Lung (tissue), 12 donors: ENCODE measurements around the gene SSH2. TPM values are rescaled to one million over a fixed set of nuclear protein-coding genes. Genes with fewer than 3 reads are reported as not detected.

Experiments
- ATAC-seq: fragments of 200-7000 bp; cut with Tn5 transposase; one replicate; pipeline ENCODE4 v1.9.1; 2020; ENCODE audit warnings: moderate number of reproducible peaks; ENCODE audit not compliant: insufficient read depth, low FRiP score
- DNase-seq, 3 donors: peaks; one replicate each; pipeline ENCODE4 v3.0.0-alpha.2; 2013 to 2017
- H3K27ac ChIP-seq, 2 donors: one replicate each; pipeline ENCODE4 v1.5.1; 2013; ENCODE audit warnings: mild to moderate bottlenecking in 2 of 2, moderate library complexity in 2 of 2, control low read depth in 1 of 2, inconsistent platforms in 1 of 2, low read depth in 1 of 2, low read length in 1 of 2
- H3K27me3 ChIP-seq, 3 donors: one replicate each; pipeline ENCODE4 v1.5.1; 2013; ENCODE audit warnings: low read length in 2 of 3; ENCODE audit not compliant: control insufficient read depth in 3 of 3, insufficient read depth in 3 of 3
- H3K36me3 ChIP-seq, 4 donors: one replicate each; pipeline ENCODE4 v1.5.1; 2013; ENCODE audit warnings: low read length in 4 of 4, mild to moderate bottlenecking in 1 of 4, moderate library complexity in 1 of 4; ENCODE audit not compliant: control insufficient read depth in 4 of 4, insufficient read depth in 4 of 4
- H3K4me1 ChIP-seq, 5 donors: one replicate each; pipeline ENCODE4 v1.5.1; 2013; ENCODE audit warnings: low read length in 5 of 5, mild to moderate bottlenecking in 2 of 5, moderate library complexity in 1 of 5; ENCODE audit not compliant: control insufficient read depth in 5 of 5, insufficient read depth in 5 of 5
- H3K4me3 ChIP-seq: one replicate; pipeline ENCODE4 v1.5.1; 2013; ENCODE audit warnings: mild to moderate bottlenecking, control low read depth, moderate library complexity
- H3K9ac ChIP-seq, 2 donors: one replicate each; pipeline ENCODE4 v1.5.1; 2013; ENCODE audit warnings: low read length in 2 of 2, control low read depth in 1 of 2; ENCODE audit not compliant: insufficient read depth in 1 of 2
- H3K9me3 ChIP-seq, 4 donors: one replicate each; pipeline ENCODE4 v1.5.1; 2013; ENCODE audit warnings: low read length in 3 of 4, mild to moderate bottlenecking in 1 of 4, moderate library complexity in 1 of 4; ENCODE audit not compliant: control insufficient read depth in 4 of 4, insufficient read depth in 3 of 4
- WGBS, 2 donors: extraction: QIAGEN DNeasy Blood & Tissue Kit; methylation state at CpG; one replicate each; pipeline ENCODE4 v1.1.7; 2013; 5-methylcytosine and 5-hydroxymethylcytosine counted together
- polyA plus RNA-seq, 2 donors: library from polyadenylated mRNA; stranded (reverse); fragments of 200-250 nt; gene quantifications; one replicate each; pipeline ENCODE4 v1.2.1, GENCODE V29; 2013
- total RNA-seq, 2 donors: library from RNA; depleted of rRNA in 1 of 2; stranded (reverse); fragments of >200 nt in 1 of 2; gene quantifications; one replicate each; pipeline ENCODE4 v1.2.1, GENCODE V29; 2014 to 2021
- TF ChIP-seq, protein P1 (sequence below): IDR thresholded peaks from 2 replicates; pipeline ENCODE4 v1.5.1; 2012; ENCODE audit warnings: mild to moderate bottlenecking; ENCODE audit errors: control extremely low read depth, extremely low read depth
- donor health status: control.
- donor health status: control.
- donor health status: Bipolar disorder and iron deficiency.
- donor health status: healthy.
- donor health status: DM: yes; HTN: yes; CAD: no.

Gene SSH2
- total and polyA plus RNA-seq, 4 donors: 23.4 to 69.4 (median 41.1) TPM

- Histone ChIP-seq H3K27me3 (no peaks in the 10 kb centered on the region), H3K36me3 (peaks cover 0 to 3% (median 0%) of the 10 kb centered on the region in 4 donors), H3K9me3 (no peaks in the 10 kb centered on the region), H3K4me3 (no peak overlapping the region), H3K27ac (no peak overlapping the region), H3K9ac (no peak overlapping the region), H3K4me1 (peaks cover 0 to 25% (median 0%) of the 10 kb centered on the region in 5 donors)
- TF ChIP-seq, protein P1, sequence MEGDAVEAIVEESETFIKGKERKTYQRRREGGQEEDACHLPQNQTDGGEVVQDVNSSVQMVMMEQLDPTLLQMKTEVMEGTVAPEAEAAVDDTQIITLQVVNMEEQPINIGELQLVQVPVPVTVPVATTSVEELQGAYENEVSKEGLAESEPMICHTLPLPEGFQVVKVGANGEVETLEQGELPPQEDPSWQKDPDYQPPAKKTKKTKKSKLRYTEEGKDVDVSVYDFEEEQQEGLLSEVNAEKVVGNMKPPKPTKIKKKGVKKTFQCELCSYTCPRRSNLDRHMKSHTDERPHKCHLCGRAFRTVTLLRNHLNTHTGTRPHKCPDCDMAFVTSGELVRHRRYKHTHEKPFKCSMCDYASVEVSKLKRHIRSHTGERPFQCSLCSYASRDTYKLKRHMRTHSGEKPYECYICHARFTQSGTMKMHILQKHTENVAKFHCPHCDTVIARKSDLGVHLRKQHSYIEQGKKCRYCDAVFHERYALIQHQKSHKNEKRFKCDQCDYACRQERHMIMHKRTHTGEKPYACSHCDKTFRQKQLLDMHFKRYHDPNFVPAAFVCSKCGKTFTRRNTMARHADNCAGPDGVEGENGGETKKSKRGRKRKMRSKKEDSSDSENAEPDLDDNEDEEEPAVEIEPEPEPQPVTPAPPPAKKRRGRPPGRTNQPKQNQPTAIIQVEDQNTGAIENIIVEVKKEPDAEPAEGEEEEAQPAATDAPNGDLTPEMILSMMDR: no peak
- DNase-seq (no peak), ATAC-seq (no peak)
- WGBS, 2 donors: 91 to 100% methylated on average over 1 of the region's 1 CpG
These were observed 5.2 kb downstream of the SSH2 start for GRCh38 chr17:29924786-29925185.

GRCh38 chr17:29918922-29919856 lies 10.8 kb downstream of the SSH2 start:
- DNase-seq: peak in 1 of 3 donors; percentile 17
- Histone ChIP-seq H3K27me3 (no peaks in the 10 kb centered on the region), H3K36me3 (peaks cover 0 to 1% (median 0%) of the 10 kb centered on the region in 4 donors), H3K4me3 (no peak overlapping the region), H3K9ac (no peak overlapping the region), H3K9me3 (no peaks in the 10 kb centered on the region), H3K4me1 (peaks cover 0 to 3% (median 0%) of the 10 kb centered on the region in 5 donors), H3K27ac (peak overlapping the region in 1 of 2 donors; percentile 66)
- 38 to 48% methylated on average over 3 of the region's 3 CpGs for WGBS, 2 donors
- ATAC-seq: peak; percentile 53
- TF ChIP-seq, protein P1: no peak

DNA sequence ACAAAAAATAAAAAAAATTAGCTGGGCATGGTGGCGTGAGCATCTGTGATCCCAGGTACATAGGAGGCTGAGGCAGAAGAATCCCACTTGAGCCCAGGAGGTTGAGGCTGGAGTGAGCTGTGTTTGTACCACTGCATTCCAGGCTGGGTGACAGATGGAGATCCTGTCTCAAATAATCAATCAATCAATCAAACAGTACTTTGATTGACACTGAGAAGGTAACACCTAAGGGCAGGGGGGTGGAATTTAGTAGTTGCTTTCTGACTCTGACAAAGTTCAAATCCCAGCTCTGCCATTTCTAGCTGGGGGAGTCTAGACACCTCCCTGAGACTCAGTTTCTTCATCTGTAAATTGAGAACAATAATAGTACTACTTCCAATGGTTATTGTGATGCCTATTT lies 12.0 kb downstream of the SSH2 start:
- no peak overlapping the region for H3K9ac ChIP-seq
- H3K4me3 ChIP-seq: no peak overlapping the region
- H3K36me3 ChIP-seq: peaks cover 0 to 1% (median 0%) of the 10 kb centered on the region in 4 donors
- ATAC-seq: no peak
- H3K9me3 ChIP-seq: no peaks in the 10 kb centered on the region
- H3K4me1 ChIP-seq: peaks cover 0 to 3% (median 0%) of the 10 kb centered on the region in 5 donors
- no peaks in the 10 kb centered on the region for H3K27me3 ChIP-seq
- no peak overlapping the region for H3K27ac ChIP-seq
- no peak for DNase-seq
- 100% methylated on average over 1 of the region's 1 CpG for WGBS, 2 donors
- TF ChIP-seq, protein P1: no peak
